Measurements from ENCODE around the gene TUBA4B. TPM values are rescaled to one million over a fixed set of nuclear protein-coding genes. Genes with fewer than 3 reads are reported as not detected.

The TUBA4B gene
- total and polyA plus RNA-seq, 2 experiments from 2014 or later, result not detected

DNA sequence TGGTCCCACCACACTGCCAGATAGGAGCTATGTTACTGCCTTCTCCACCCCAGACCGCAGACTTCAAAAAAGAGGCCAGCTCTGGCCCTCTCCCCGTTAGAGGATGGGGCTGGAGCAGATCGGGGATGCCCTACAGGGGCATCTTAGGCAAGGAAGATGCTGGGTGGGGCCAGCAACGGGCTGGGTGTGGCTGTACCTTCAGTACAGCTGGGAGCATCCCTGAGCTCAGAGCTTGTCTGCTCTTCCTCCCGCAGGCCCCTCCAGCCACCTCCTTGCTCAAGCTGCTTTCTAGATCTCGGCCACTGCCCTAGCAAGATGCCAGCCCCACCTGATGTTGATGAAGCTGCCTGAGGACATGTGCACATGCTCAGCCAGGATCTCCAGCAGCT lies 46.3 kb downstream of the TUBA4B start:
- 81 to 83% methylated on average over 6 of the region's 6 CpGs for WGBS, 2 experiments (ENCODE audit: low coverage in 1 of 2, low lambda C conversion rate in 2 of 2, missing lambda C conversion rate in 2 of 2)
- in situ Hi-C loops (cut with MboI), result no loop called here
- H3K9ac ChIP-seq, result no peak overlapping the region
- H3K4me2 ChIP-seq (ENCODE audit: unreplicated experiment), result no peak overlapping the region
- no peak for TF ChIP-seq EZH2 (IDR thresholded peaks at IDR 0.05; ENCODE audit: insufficient read depth, poor library complexity, severe bottlenecking)
- no peak for TF ChIP-seq EZH2phosphoT487 (IDR thresholded peaks at IDR 0.05; ENCODE audit: insufficient read depth, low read depth)
- H3K9me3 ChIP-seq (ENCODE audit: low read depth), result no peaks in the 10 kb centered on the region
- no peak for DNase-seq
- no peaks in the 10 kb centered on the region for H3K4me1 ChIP-seq (ENCODE audit: insufficient read depth)
- no peaks in the 10 kb centered on the region for H3K36me3 ChIP-seq (ENCODE audit: low read depth)
- no peak overlapping the region for H3K27ac ChIP-seq
- H3K9me2 ChIP-seq (ENCODE audit: insufficient read depth), result no peaks in the 10 kb centered on the region
- no peaks in the 10 kb centered on the region for H4K20me1 ChIP-seq (ENCODE audit: insufficient read depth)
- no peak overlapping the region for H3K4me3 ChIP-seq
- no peaks in the 10 kb centered on the region for H3K27me3 ChIP-seq (replicated peaks; ENCODE audit: insufficient read depth)
- no peak overlapping the region for H2AFZ ChIP-seq
- no peaks in the 10 kb centered on the region for H3F3A ChIP-seq (ENCODE audit: insufficient read depth)
- H3K79me2 ChIP-seq (ENCODE audit: insufficient read depth), result no peaks in the 10 kb centered on the region

DNA sequence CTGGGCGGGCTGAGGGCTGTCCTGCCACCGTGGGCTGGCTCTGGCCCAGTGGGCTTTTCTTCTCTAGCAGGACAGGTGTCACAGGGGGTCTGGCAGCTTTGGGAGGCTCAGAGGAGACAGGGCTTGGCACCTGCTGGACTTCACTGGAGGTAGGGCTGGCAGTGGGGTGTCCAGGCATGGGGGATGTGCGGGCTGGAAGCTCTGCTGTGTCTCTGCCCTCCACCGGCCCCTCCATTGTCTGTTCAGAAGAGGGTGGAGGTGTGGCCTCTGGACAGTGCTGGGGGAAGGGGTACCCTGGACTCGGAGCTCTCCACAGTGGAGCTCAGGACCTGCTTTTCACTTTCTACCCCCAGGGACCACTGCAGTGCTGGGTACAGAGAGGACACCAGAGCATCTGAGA lies 47.0 kb downstream of the TUBA4B start:
- 53 to 58% methylated on average over 5 of the region's 5 CpGs for whole genome bisulfite sequencing, 2 experiments (ENCODE audit: low coverage in 1 of 2, low lambda C conversion rate in 2 of 2, missing lambda C conversion rate in 2 of 2)
- no peaks in the 10 kb centered on the region for H3K9me3 ChIP-seq (ENCODE audit: low read depth)
- no peak overlapping the region for H3K4me3 ChIP-seq
- no peaks in the 10 kb centered on the region for H3K9me2 ChIP-seq (ENCODE audit: insufficient read depth)
- in situ Hi-C loops (cut with MboI), result loop anchor here (10.0 kb wide), 1 partner anchor 135 kb away; the partner anchor contains the start of gene NHEJ1
- no peak overlapping the region for H3K27ac ChIP-seq
- H4K20me1 ChIP-seq (ENCODE audit: insufficient read depth), result no peaks in the 10 kb centered on the region
- H3K9ac ChIP-seq, result no peak overlapping the region
- H3K27me3 ChIP-seq (replicated peaks; ENCODE audit: insufficient read depth), result no peaks in the 10 kb centered on the region
- no peaks in the 10 kb centered on the region for H3K36me3 ChIP-seq (ENCODE audit: low read depth)
- no peaks in the 10 kb centered on the region for H3F3A ChIP-seq (ENCODE audit: insufficient read depth)
- no peak for DNase-seq
- H3K4me2 ChIP-seq (ENCODE audit: unreplicated experiment), result no peak overlapping the region
- H2AFZ ChIP-seq, result no peak overlapping the region
- no peaks in the 10 kb centered on the region for H3K79me2 ChIP-seq (ENCODE audit: insufficient read depth)
- no peaks in the 10 kb centered on the region for H3K4me1 ChIP-seq (ENCODE audit: insufficient read depth)
- TF ChIP-seq EZH2phosphoT487 (IDR thresholded peaks at IDR 0.05; ENCODE audit: insufficient read depth, low read depth) (no peak), EZH2 (IDR thresholded peaks at IDR 0.05; ENCODE audit: insufficient read depth, poor library complexity, severe bottlenecking) (no peak)

DNA sequence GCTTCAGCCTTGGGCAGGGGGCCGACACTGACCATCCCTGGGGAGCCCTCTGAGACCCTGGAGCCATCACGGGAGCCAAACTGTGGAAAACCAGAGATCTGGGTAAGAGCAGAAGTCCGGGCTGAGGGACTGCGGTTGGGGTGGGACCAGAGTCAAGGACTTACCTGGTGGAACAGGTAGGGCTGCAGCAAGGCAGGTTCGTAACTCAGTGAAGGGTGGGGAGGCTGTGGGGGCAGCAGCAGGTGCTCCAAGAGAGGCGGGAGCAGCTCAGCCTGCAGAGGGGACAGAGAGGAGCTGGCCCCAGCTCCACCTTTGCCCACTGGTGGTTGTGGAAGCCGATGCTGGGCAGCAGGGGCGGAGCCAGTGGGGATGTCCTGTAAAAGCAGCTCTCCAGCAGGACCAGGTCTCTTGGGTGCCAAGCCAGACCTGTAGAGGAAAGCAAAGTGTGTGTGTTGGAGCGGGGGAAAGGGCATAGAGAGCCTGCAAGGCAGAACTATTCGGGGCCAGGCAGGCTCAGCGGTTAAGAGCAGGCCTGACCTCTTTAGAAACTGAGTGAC lies 49.4 kb downstream of the TUBA4B start:
- no peak for DNase-seq
- no peaks in the 10 kb centered on the region for H3K4me1 ChIP-seq (ENCODE audit: insufficient read depth)
- no peaks in the 10 kb centered on the region for H4K20me1 ChIP-seq (ENCODE audit: insufficient read depth)
- H3K79me2 ChIP-seq (ENCODE audit: insufficient read depth), result no peaks in the 10 kb centered on the region
- H3K4me2 ChIP-seq (ENCODE audit: unreplicated experiment), result no peak overlapping the region
- no peaks in the 10 kb centered on the region for H3K36me3 ChIP-seq (ENCODE audit: low read depth)
- no peak overlapping the region for H3K27ac ChIP-seq
- no peak overlapping the region for H2AFZ ChIP-seq
- no peaks in the 10 kb centered on the region for H3F3A ChIP-seq (ENCODE audit: insufficient read depth)
- H3K27me3 ChIP-seq (replicated peaks; ENCODE audit: insufficient read depth), result no peaks in the 10 kb centered on the region
- no peak overlapping the region for H3K4me3 ChIP-seq
- TF ChIP-seq EZH2 (IDR thresholded peaks at IDR 0.05; ENCODE audit: insufficient read depth, poor library complexity, severe bottlenecking) (no peak), EZH2phosphoT487 (IDR thresholded peaks at IDR 0.05; ENCODE audit: insufficient read depth, low read depth) (no peak)
- H3K9me2 ChIP-seq (ENCODE audit: insufficient read depth), result no peaks in the 10 kb centered on the region
- no peaks in the 10 kb centered on the region for H3K9me3 ChIP-seq (ENCODE audit: low read depth)
- in situ Hi-C loops (cut with MboI), result loop anchor here (10.0 kb wide), 1 partner anchor 138 kb away; the partner anchor contains the start of gene NHEJ1
- no peak overlapping the region for H3K9ac ChIP-seq
- 81 to 83% methylated on average over 11 of the region's 11 CpGs for WGBS, 2 experiments (ENCODE audit: low coverage in 1 of 2, low lambda C conversion rate in 2 of 2, missing lambda C conversion rate in 2 of 2)

DNA sequence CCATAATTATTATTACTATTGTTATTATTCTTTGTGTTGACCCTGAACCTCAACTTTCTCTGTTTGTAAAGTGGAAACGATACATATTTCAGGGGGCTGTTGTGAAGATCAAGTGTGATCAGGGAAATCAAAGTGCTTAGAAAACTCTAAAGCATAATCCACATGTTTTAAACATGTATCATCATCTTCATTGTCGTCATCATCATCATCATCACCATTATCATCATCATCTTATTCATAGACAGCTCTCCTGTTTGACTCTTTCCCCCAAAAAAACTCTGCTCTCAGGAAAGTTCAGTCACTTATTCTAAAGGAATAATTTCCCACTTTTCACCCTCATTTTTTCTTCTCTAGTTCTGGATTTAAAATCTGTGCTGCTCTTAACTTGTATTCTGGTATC lies 51.2 kb downstream of the TUBA4B start:
- DNase-seq, result no peak
- Histone ChIP-seq H3F3A (ENCODE audit: insufficient read depth) (no peaks in the 10 kb centered on the region), H3K4me2 (ENCODE audit: unreplicated experiment) (no peak overlapping the region), H3K9me2 (ENCODE audit: insufficient read depth) (no peaks in the 10 kb centered on the region), H2AFZ (no peak overlapping the region), H4K20me1 (ENCODE audit: insufficient read depth) (no peaks in the 10 kb centered on the region), H3K27me3 (replicated peaks; ENCODE audit: insufficient read depth) (no peaks in the 10 kb centered on the region), H3K4me1 (ENCODE audit: insufficient read depth) (no peaks in the 10 kb centered on the region; the same call in none of the 2 replicates), H3K9ac (no peak overlapping the region), H3K27ac (no peak overlapping the region), H3K79me2 (ENCODE audit: insufficient read depth) (no peaks in the 10 kb centered on the region), H3K36me3 (ENCODE audit: low read depth) (no peaks in the 10 kb centered on the region), H3K4me3 (no peak overlapping the region), H3K9me3 (ENCODE audit: low read depth) (no peaks in the 10 kb centered on the region)
- 48 to 50% methylated on average over 2 of the region's 2 CpGs for WGBS, 2 experiments (ENCODE audit: low coverage in 1 of 2, low lambda C conversion rate in 2 of 2, missing lambda C conversion rate in 2 of 2)
- in situ Hi-C loops (cut with MboI), result loop anchor here (10.0 kb wide), 1 partner anchor 139 kb away; the partner anchor contains the start of gene NHEJ1
- TF ChIP-seq EZH2phosphoT487 (IDR thresholded peaks at IDR 0.05; ENCODE audit: insufficient read depth, low read depth) (no peak), EZH2 (IDR thresholded peaks at IDR 0.05; ENCODE audit: insufficient read depth, poor library complexity, severe bottlenecking) (no peak)

Measured in GM23248 (cell line).